K562 (cell line): ENCODE measurements around the gene STAT6. TPM values are rescaled to one million over a fixed set of nuclear protein-coding genes. Genes with fewer than 3 reads are reported as not detected.

Experiments
- ATAC-seq: fragments of 200-7000 bp; cut with Tn5 transposase; 3 replicates; pipeline ENCODE4 v1.9.1; 2020; ENCODE audit warnings: moderate library complexity
- BruUV-seq: library from RNA; stranded (reverse); fragments of 400-500 nt; replicated peaks from 2 replicates; lab custom pipeline; 2021; lab: Mats Ljungman, UMichigan
- CTCF ChIA-PET: fragments of 300-600 bp; formaldehyde crosslinking; extraction: SDS; loops from one replicate; lab custom pipeline; 2021; ENCODE audit warnings: low intra/inter-chr PET ratio; lab: Yijun Ruan, JAX
- POLR2A ChIA-PET: fragments of 300-600, 350-650 bp; sonication (Branson Sonifier 250); formaldehyde crosslinking; extraction: SDS; loops from one replicate; lab custom pipeline; 2021; ENCODE audit warnings: antibody characterized with exemption, inconsistent platforms; lab: Yijun Ruan, JAX
- DNase-seq, 4 experiments: peaks; one replicate each; pipeline versions ENCODE4 v3.0.0 to v3.0.0-alpha.2; 2011 to 2018; ENCODE audit warnings: low spot score in 3 of 4, mixed read lengths in 3 of 4; ENCODE audit errors: extremely low read depth in 1 of 4
- FAIRE-seq: peaks from 2 replicates; lab custom pipeline; 2011; peaks lifted over from hg19 to GRCh38; lab: Jason Lieb, UNC
- H2AFZ ChIP-seq: 2 replicates; pipeline ENCODE4 v1.6.0; 2011; ENCODE audit warnings: low read depth, low read length, control low read depth, inconsistent platforms
- H3K27ac ChIP-seq: fragments of 200-600 bp; 3 replicates; pipeline ENCODE4 v1.8.0; 2011; ENCODE audit warnings: low read depth, mild to moderate bottlenecking, control low read depth, inconsistent platforms, low read length, moderate library complexity, mixed read lengths; ENCODE audit errors: extremely low read depth
- H3K27me3 ChIP-seq, 2 experiments: fragments of 300-600 bp in 1 of 2; 2 replicates in 1 of 2; 3 replicates in 1 of 2; pipeline versions ENCODE4 v1.6.0 to v1.8.0; 2011; ENCODE audit warnings: inconsistent platforms in 2 of 2, low read length in 2 of 2, mild to moderate bottlenecking in 1 of 2, mixed read lengths in 1 of 2, moderate library complexity in 1 of 2; ENCODE audit not compliant: control insufficient read depth in 2 of 2, insufficient read depth in 2 of 2
- H3K36me3 ChIP-seq: fragments of 300-600 bp; 3 replicates; pipeline ENCODE4 v1.8.0; 2011; ENCODE audit warnings: mild to moderate bottlenecking, low read length, inconsistent platforms; ENCODE audit not compliant: control insufficient read depth, insufficient read depth
- H3K4me1 ChIP-seq, 2 experiments: fragments of 200-600 bp in 1 of 2; replicated peaks in 1 of 2; 2 replicates in 1 of 2; 3 replicates in 1 of 2; pipeline versions ENCODE4 v1.5.1 to v1.8.0; 2011; ENCODE audit warnings: inconsistent platforms in 2 of 2, low read length in 2 of 2, mild to moderate bottlenecking in 1 of 2, mixed read lengths in 1 of 2, moderate library complexity in 1 of 2; ENCODE audit not compliant: control insufficient read depth in 2 of 2, insufficient read depth in 2 of 2
- H3K4me2 ChIP-seq: 2 replicates; pipeline ENCODE4 v1.6.1; 2011; ENCODE audit warnings: low read length, control low read depth, inconsistent platforms, mixed read lengths; ENCODE audit not compliant: insufficient read depth
- H3K4me3 ChIP-seq: fragments of 200-600 bp; sonication (generic), shearing (Covaris generic); 2 replicates; pipeline ENCODE4 v1.5.1; 2016; ENCODE audit warnings: control low read depth, inconsistent platforms
- H3K79me2 ChIP-seq: fragments of 200-600 bp; 3 replicates; pipeline ENCODE4 v1.8.0; 2011; ENCODE audit warnings: low read length, inconsistent platforms; ENCODE audit not compliant: control insufficient read depth, insufficient read depth
- H3K9ac ChIP-seq, 2 experiments: 2 replicates each; pipeline versions ENCODE4 v1.6.0 to v1.6.1; 2011; ENCODE audit warnings: low read depth in 2 of 2, low read length in 2 of 2, control low read depth in 1 of 2, inconsistent platforms in 1 of 2, mild to moderate bottlenecking in 1 of 2, mixed read lengths in 1 of 2; ENCODE audit not compliant: insufficient read depth in 1 of 2
- H3K9me1 ChIP-seq: one replicate; pipeline ENCODE4 v1.6.0; 2011; ENCODE audit warnings: inconsistent platforms, mild to moderate bottlenecking, low read length, moderate library complexity; ENCODE audit not compliant: control insufficient read depth, insufficient read depth
- H3K9me3 ChIP-seq: replicated peaks from 2 replicates; pipeline ENCODE4 v1.5.1; 2011; ENCODE audit warnings: low read depth, low read length, inconsistent platforms; ENCODE audit not compliant: control insufficient read depth, insufficient read depth
- H4K20me1 ChIP-seq: replicated peaks from 2 replicates; pipeline ENCODE4 v1.6.1; 2011; ENCODE audit warnings: low read length, inconsistent platforms, mixed read lengths; ENCODE audit not compliant: control insufficient read depth, insufficient read depth
- CTCF ChIP-seq, 3 experiments: IDR thresholded peaks in 2 of 3; conservative IDR thresholded peaks in 1 of 3; 2 replicates each; pipeline ENCODE4 v1.5.1; 2011 to 2012; ENCODE audit warnings: low read length in 3 of 3, mild to moderate bottlenecking in 3 of 3, control low read depth in 2 of 3, improper control_type of control experiment in 1 of 3, inconsistent platforms in 1 of 3, low read depth in 1 of 3, mixed read lengths in 1 of 3, moderate library complexity in 1 of 3; ENCODE audit not compliant: insufficient read depth in 2 of 3
- CUX1 ChIP-seq: fragments of 200-800 bp; sonication (Bioruptor generic); IDR thresholded peaks from 2 replicates; pipeline ENCODE4 v1.6.1; 2016; ENCODE audit warnings: missing genetic modification characterization, missing compliant biosample characterization
- GABPB2 ChIP-seq: fragments of 250-450 bp; sonication (Bioruptor Pico); conservative IDR thresholded peaks from 2 replicates; pipeline ENCODE4 v1.5.1; 2021; ENCODE audit warnings: mild to moderate bottlenecking
- JUN ChIP-seq, 2 experiments: sonication (generic) in 1 of 2; formaldehyde crosslinking in 1 of 2; IDR thresholded peaks; 2 replicates each; pipeline versions ENCODE4 v1.6.1 to v1.8.0; 2012 to 2022; ENCODE audit warnings: borderline replicate concordance in 2 of 2, mild to moderate bottlenecking in 2 of 2, improper control_type of control experiment in 1 of 2, low read depth in 1 of 2, low read length in 1 of 2, missing genetic modification reagents in 1 of 2
- MXI1 ChIP-seq: IDR thresholded peaks from 2 replicates; pipeline ENCODE4 v1.6.1; 2011; ENCODE audit warnings: low read depth, mild to moderate bottlenecking, improper control_type of control experiment, low read length
- SRF ChIP-seq, 2 experiments: fragments of 250-450, 450-650 bp in 1 of 2; sonication (Bioruptor Pico) in 1 of 2; sonication (generic) in 1 of 2; formaldehyde crosslinking; IDR thresholded peaks; 2 replicates each; pipeline versions ENCODE4 v1.5.0 to v1.5.1; 2020 to 2022; ENCODE audit warnings: mild to moderate bottlenecking in 1 of 2, missing genetic modification reagents in 1 of 2
- ZNF511 ChIP-seq: sonication (generic); formaldehyde crosslinking; IDR thresholded peaks from 2 replicates; pipeline ENCODE4 v1.8.0; 2022; ENCODE audit warnings: mild to moderate bottlenecking, missing genetic modification reagents
- ZNF696 ChIP-seq: fragments of 250-450 bp; sonication (Bioruptor Pico); conservative IDR thresholded peaks from 2 replicates; pipeline ENCODE4 v1.4.0; 2020; ENCODE audit warnings: mild to moderate bottlenecking, moderate library complexity
- ZSCAN29 ChIP-seq: fragments of 450-650 bp; IDR thresholded peaks from 2 replicates; pipeline ENCODE4 v1.6.1; 2017
- WGBS: fragments of 100-300 bp; shearing (Covaris generic); methylation state at CpG from one replicate; pipeline ENCODE4 v1.1.6; 2016; ENCODE audit warnings: low coverage, mixed read lengths; ENCODE audit not compliant: insufficient coverage; ENCODE audit errors: missing lambda C conversion rate; 5-methylcytosine and 5-hydroxymethylcytosine counted together
- in situ Hi-C: fragments of 300-500 bp; cut with MboI; formaldehyde crosslinking; loops from 4 replicates; pipeline ENCODE4 v1.15.0; 2018; ENCODE audit warnings: inconsistent platforms, mixed read lengths
- intact Hi-C: fragments of 100-400 bp; cut with micrococcal nuclease; formaldehyde crosslinking; loops from 2 replicates; pipeline ENCODE4 v1.14.2; 2022
- polyA plus RNA-seq, 8 experiments: library from polyadenylated mRNA; depleted of rRNA in 4 of 8; stranded (reverse) in 5 of 8; unstranded in 3 of 8; fragments of >200 nt; fragmentation: Nextera tagmentation in 2 of 8; fragmentation: Illumina TruSeq in 1 of 8; extraction: Ambion mirVana in 2 of 8; extraction: Trizol in 1 of 8; gene quantifications; 2 replicates each; pipeline versions ENCODE4 v1.2.1 to v1.2.3, GENCODE V29; 2011 to 2014; ENCODE audit warnings: inconsistent platforms in 1 of 8, missing spikeins in 1 of 8
- total RNA-seq, 7 experiments: library from RNA; depleted of rRNA in 6 of 7; stranded (reverse); fragments of >200 nt in 6 of 7; fragmentation: Illumina TruSeq in 2 of 7; extraction: Trizol in 2 of 7; gene quantifications; 2 replicates each; pipeline versions ENCODE4 v1.2.1 to v1.2.3, GENCODE V29; 2011 to 2021; ENCODE audit warnings: low replicate concordance in 1 of 7

Gene STAT6
- total and polyA plus RNA-seq, 9 of the 15 experiments (the other 6 are each of a cell fraction or from before 2014, with no cell fraction given) = 2.4 to 49.5 (median 26.5) TPM

- POLR2A ChIA-PET = interaction anchor here (0.6 to 2.5 kb wide), 17 partner anchors 9 to 467 kb away, joined by 3 to 32 read pairs (median 4); partner anchors contain the start of gene NEMP1
- CTCF ChIA-PET = interaction anchor here (1.0 to 3.4 kb wide), 6 partner anchors 25 to 125 kb away, joined by 3 to 73 read pairs (median 4); partner anchors contain the start of gene NEMP1
- no peak; the same call in 2 of the 3 replicates for ATAC-seq
- Histone ChIP-seq H3K4me2 (peak overlapping the region; percentile 97), H3K9me1 (no peaks in the 10 kb centered on the region), H4K20me1 (no peaks in the 10 kb centered on the region; the same call in 1 of the 2 replicates), H3K27ac (peak overlapping the region; percentile 91), H3K27me3 (no peaks in the 10 kb centered on the region), H3K9ac (peak overlapping the region; percentile 81 to 92; a peak in 3 of 4 replicates), H3K36me3 (no peaks in the 10 kb centered on the region), H3K4me1 (peaks cover 33% of the 10 kb centered on the region in 2 experiments; a peak in 4 of 5 replicates), H3K4me3 (peak overlapping the region; percentile 48), H3K9me3 (no peaks in the 10 kb centered on the region), H2AFZ (peak overlapping the region; percentile 93), H3K79me2 (peaks cover 12% of the 10 kb centered on the region; the same call in 2 of the 3 replicates)
- BruUV-seq = no TSS peak
- in situ Hi-C loops = loop anchor here (5.0 kb wide), 2 partner anchors 45 to 105 kb away; partner anchors contain the start of gene ZBTB39
- 43% methylated on average over 9 of the region's 9 CpGs for WGBS
- intact Hi-C loops = loop anchor here (1.0 to 5.0 kb wide), 4 partner anchors 43 to 270 kb away; no protein-coding TSS in a partner anchor
- FAIRE-seq = no peak
- no peak for DNase-seq
- 0 out of 2 replicates have a peak, but pooled peaks have one; percentile 1 for TF ChIP-seq ZNF511
- no peak for TF ChIP-seq GABPB2 (CRISPR knock-in tag)
- TF ChIP-seq ZNF696 (CRISPR knock-in tag) = no peak
- no peak for TF ChIP-seq ZSCAN29
- peak in 2 of 3 experiments; percentile 89 to 93; a peak in 5 of 6 replicates for TF ChIP-seq CTCF (IDR thresholded peaks at IDR 0.05 in 2 of 3, conservative IDR thresholded peaks at IDR 0.05 in 1 of 3; ENCODE audit: insufficient read depth in 2 of 3, low read depth in 1 of 3, low read length in 3 of 3)
- TF ChIP-seq SRF (CRISPR knock-in tag; IDR thresholded peaks at IDR 0.05) = 0 out of 4 replicates have a peak, but pooled peaks of 1 of the 2 experiments have one; percentile 1
- no peak for TF ChIP-seq CUX1 (CRISPR knock-in tag)
- TF ChIP-seq JUN (IDR thresholded peaks at IDR 0.05; ENCODE audit: borderline replicate concordance, low read depth, low read length) = no peak
- TF ChIP-seq JUN (CRISPR knock-in tag; IDR thresholded peaks at IDR 0.05; ENCODE audit: borderline replicate concordance) = 0 out of 2 replicates have a peak, but pooled peaks have one; percentile 7
- TF ChIP-seq MXI1 = 0 out of 2 replicates have a peak, but pooled peaks have one; percentile 42
Measured at GRCh38 chr12:57112492-57113294, 1.5 kb upstream of the STAT6 start.
